GM23338 (cell line): ENCODE results near the gene RABGAP1L. TPM values are rescaled to one million over a fixed set of nuclear protein-coding genes. Genes with fewer than 3 reads are reported as not detected.
"Not testable (repeated sequence)": the region's sequence is repeated elsewhere in the genome, so short reads cannot be mapped to it uniquely, and the experiment has no call there.

Source experiments
- ATAC-seq: fragments of 200-7000 bp; cut with Tn5 transposase; 3 replicates; pipeline ENCODE4 v1.9.1; 2020
- DNase-seq: peaks from one replicate; pipeline ENCODE4 v3.0.0-alpha.2; 2015; ENCODE audit warnings: low spot score
- H2AFZ ChIP-seq: fragments of 200-600 bp; sonication (generic); 2 replicates; pipeline ENCODE4 v1.8.0; 2016; ENCODE audit warnings: antibody characterized with exemption, mild to moderate bottlenecking, moderate library complexity
- H3F3A ChIP-seq: fragments of 200-600 bp; sonication (generic); replicated peaks from 2 replicates; pipeline ENCODE4 v1.8.0; 2017; ENCODE audit warnings: antibody characterized with exemption, mixed run types, low read depth
- H3K27ac ChIP-seq: fragments of 200-600 bp; sonication (generic); 2 replicates; pipeline ENCODE4 v1.6.1; 2016; ENCODE audit warnings: low read depth
- H3K27me3 ChIP-seq: fragments of 200-600 bp; sonication (generic); 2 replicates; pipeline ENCODE4 v1.8.0; 2016; ENCODE audit warnings: mild to moderate bottlenecking, mixed run types, moderate library complexity; ENCODE audit not compliant: insufficient read depth
- H3K36me3 ChIP-seq: fragments of 200-600 bp; sonication (generic); 2 replicates; pipeline ENCODE4 v1.8.0; 2016; ENCODE audit warnings: mild to moderate bottlenecking; ENCODE audit not compliant: insufficient read depth
- H3K4me1 ChIP-seq: fragments of 200-600 bp; sonication (generic); 2 replicates; pipeline ENCODE4 v1.8.0; 2016; ENCODE audit warnings: mild to moderate bottlenecking, moderate library complexity; ENCODE audit not compliant: insufficient read depth
- H3K4me2 ChIP-seq: fragments of 200-600 bp; sonication (generic); 2 replicates; pipeline ENCODE4 v1.7.1; 2017; ENCODE audit warnings: mixed run types
- H3K4me3 ChIP-seq: fragments of 200-600 bp; sonication (generic); 2 replicates; pipeline ENCODE4 v1.6.1; 2016; ENCODE audit warnings: mixed run types
- H3K79me2 ChIP-seq: fragments of 200-600 bp; sonication (generic); replicated peaks from 2 replicates; pipeline ENCODE4 v1.8.0; 2017; ENCODE audit warnings: mild to moderate bottlenecking; ENCODE audit not compliant: insufficient read depth
- H3K9me2 ChIP-seq: fragments of 200-600 bp; sonication (generic); 2 replicates; pipeline ENCODE4 v1.8.0; 2017; ENCODE audit not compliant: insufficient read depth
- H4K20me1 ChIP-seq: fragments of 200-600 bp; sonication (generic); replicated peaks from 2 replicates; pipeline ENCODE4 v1.8.0; 2017; ENCODE audit warnings: mild to moderate bottlenecking; ENCODE audit not compliant: insufficient read depth
- H3K27ac Mint-ChIP-seq: 2 replicates; pipeline ENCODE4 v1.8.0; 2020; ENCODE audit warnings: inconsistent platforms, mild to moderate bottlenecking, moderate library complexity, mixed read lengths
- H3K27me3 Mint-ChIP-seq: 3 replicates; pipeline ENCODE4 v1.8.0; 2022; ENCODE audit warnings: low read depth, mild to moderate bottlenecking, moderate library complexity, mixed read lengths, inconsistent platforms; ENCODE audit not compliant: insufficient read depth, poor library complexity
- H3K36me3 Mint-ChIP-seq: 3 replicates; pipeline ENCODE4 v1.8.0; 2021; ENCODE audit warnings: low read depth, mild to moderate bottlenecking, inconsistent platforms, moderate library complexity, mixed read lengths
- H3K4me1 Mint-ChIP-seq: 3 replicates; pipeline ENCODE4 v1.8.0; 2020; ENCODE audit warnings: mild to moderate bottlenecking, inconsistent platforms, mixed read lengths
- H3K4me3 Mint-ChIP-seq: 3 replicates; pipeline ENCODE4 v1.8.0; 2021; ENCODE audit warnings: moderate library complexity, mild to moderate bottlenecking, inconsistent platforms, mixed read lengths
- H3K9me3 Mint-ChIP-seq: 3 replicates; pipeline ENCODE4 v1.8.0; 2020; ENCODE audit warnings: moderate library complexity, mild to moderate bottlenecking, inconsistent platforms, mixed read lengths
- CREB1 ChIP-seq: fragments of 250-450 bp; sonication (Bioruptor Pico); IDR thresholded peaks from 2 replicates; pipeline ENCODE4 v1.5.0; 2020; ENCODE audit warnings: low read depth, mild to moderate bottlenecking, moderate library complexity
- ETS1 ChIP-seq: IDR thresholded peaks from 2 replicates; pipeline ENCODE4 v1.6.1; 2016; ENCODE audit warnings: antibody characterized with exemption
- JUNB ChIP-seq: IDR thresholded peaks from one replicate; pipeline ENCODE4 v1.6.1; 2016; ENCODE audit warnings: antibody characterized with exemption; ENCODE audit not compliant: unreplicated experiment
- REST ChIP-seq: IDR thresholded peaks from one replicate; pipeline ENCODE4 v1.6.1; 2018; ENCODE audit warnings: antibody characterized with exemption; ENCODE audit not compliant: unreplicated experiment
- STAT1 ChIP-seq: IDR thresholded peaks from one replicate; pipeline ENCODE4 v1.6.1; 2016; ENCODE audit warnings: antibody characterized with exemption; ENCODE audit not compliant: unreplicated experiment
- ZNF114 ChIP-seq: fragments of 250-450 bp; sonication (Bioruptor Pico); IDR thresholded peaks from 2 replicates; pipeline ENCODE4 v1.5.0; 2020; ENCODE audit warnings: mild to moderate bottlenecking, moderate library complexity
- ZNF331 ChIP-seq: fragments of 250-450 bp; sonication (Bioruptor Pico); IDR thresholded peaks from 2 replicates; pipeline ENCODE4 v1.5.0; 2020; ENCODE audit warnings: low read depth, mild to moderate bottlenecking, moderate library complexity
- polyA plus RNA-seq: library from polyadenylated mRNA; unstranded; fragments of >200 nt; fragmentation: Nextera tagmentation; extraction: Ambion mirVana; gene quantifications from 2 replicates; pipeline ENCODE4 v1.2.1, GENCODE V29; 2016
- total RNA-seq: library from RNA; depleted of rRNA; stranded (reverse); fragments of >200 nt; shearing (Covaris generic); gene quantifications from 2 replicates; pipeline ENCODE4 v1.2.3, GENCODE V29; 2014
- TF ChIP-seq, protein P1 (sequence below), 2 experiments: fragments of 200-600 bp in 1 of 2; sonication (generic) in 1 of 2; conservative IDR thresholded peaks; 2 replicates each; pipeline versions ENCODE4 v1.5.1 to v1.6.1; 2016 to 2017; ENCODE audit warnings: antibody characterized with exemption in 2 of 2, low read depth in 2 of 2, mild to moderate bottlenecking in 2 of 2, moderate library complexity in 1 of 2
- TF ChIP-seq, protein P2 (sequence below): fragments of 250-450 bp; sonication (Bioruptor Pico); IDR thresholded peaks from 2 replicates; pipeline ENCODE4 v1.5.0; 2020; ENCODE audit warnings: mild to moderate bottlenecking, moderate library complexity

The RABGAP1L gene
- total and polyA plus RNA-seq, 2 experiments from 2014 or later: 83.2 to 136 TPM

GRCh38 chr1:174584071-174584470 lies 424.8 kb downstream of the RABGAP1L start (continued):
- TF ChIP-seq REST: no peak
- TF ChIP-seq CREB1 (CRISPR knock-in tag): no peak
- no peak for TF ChIP-seq STAT1
- no peak for TF ChIP-seq ZNF331
- no peak for TF ChIP-seq ZNF114 (CRISPR knock-in tag)
- no peak for TF ChIP-seq ETS1
- no peak for TF ChIP-seq JUNB
- TF ChIP-seq, protein P1, sequence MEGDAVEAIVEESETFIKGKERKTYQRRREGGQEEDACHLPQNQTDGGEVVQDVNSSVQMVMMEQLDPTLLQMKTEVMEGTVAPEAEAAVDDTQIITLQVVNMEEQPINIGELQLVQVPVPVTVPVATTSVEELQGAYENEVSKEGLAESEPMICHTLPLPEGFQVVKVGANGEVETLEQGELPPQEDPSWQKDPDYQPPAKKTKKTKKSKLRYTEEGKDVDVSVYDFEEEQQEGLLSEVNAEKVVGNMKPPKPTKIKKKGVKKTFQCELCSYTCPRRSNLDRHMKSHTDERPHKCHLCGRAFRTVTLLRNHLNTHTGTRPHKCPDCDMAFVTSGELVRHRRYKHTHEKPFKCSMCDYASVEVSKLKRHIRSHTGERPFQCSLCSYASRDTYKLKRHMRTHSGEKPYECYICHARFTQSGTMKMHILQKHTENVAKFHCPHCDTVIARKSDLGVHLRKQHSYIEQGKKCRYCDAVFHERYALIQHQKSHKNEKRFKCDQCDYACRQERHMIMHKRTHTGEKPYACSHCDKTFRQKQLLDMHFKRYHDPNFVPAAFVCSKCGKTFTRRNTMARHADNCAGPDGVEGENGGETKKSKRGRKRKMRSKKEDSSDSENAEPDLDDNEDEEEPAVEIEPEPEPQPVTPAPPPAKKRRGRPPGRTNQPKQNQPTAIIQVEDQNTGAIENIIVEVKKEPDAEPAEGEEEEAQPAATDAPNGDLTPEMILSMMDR (conservative IDR thresholded peaks at IDR 0.05; ENCODE audit: low read depth in 2 of 2): no peak

DNA sequence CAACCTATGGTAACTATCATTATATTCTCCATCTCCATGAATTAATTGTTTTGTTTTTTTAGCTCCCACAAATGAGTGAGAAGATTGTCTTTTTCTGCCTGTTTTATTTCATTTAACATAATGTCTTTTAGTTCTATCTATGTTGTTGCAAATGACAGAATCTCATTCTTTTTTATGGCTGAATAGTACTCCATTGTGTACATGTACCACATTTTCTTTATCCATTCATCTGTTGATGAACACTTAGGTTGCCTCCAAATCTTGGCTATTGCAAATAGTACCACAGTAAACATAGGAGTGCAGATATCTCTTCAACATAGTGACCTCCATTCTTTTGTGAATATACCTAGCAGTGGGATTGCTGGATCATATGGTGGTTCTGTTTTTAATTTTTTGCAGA lies 429.3 kb downstream of the RABGAP1L start:
- H3K36me3 ChIP-seq, ATAC-seq, H3K4me2 ChIP-seq, H4K20me1 ChIP-seq, DNase-seq, H3K27ac ChIP-seq, H3K4me3 Mint-ChIP-seq, H3K4me1 ChIP-seq, H3F3A ChIP-seq, H3K27me3 ChIP-seq, H3K4me3 ChIP-seq, H2AFZ ChIP-seq, H3K36me3 Mint-ChIP-seq, H3K27ac Mint-ChIP-seq, H3K9me2 ChIP-seq, H3K27me3 Mint-ChIP-seq, H3K79me2 ChIP-seq, H3K4me1 Mint-ChIP-seq: not testable (repeated sequence)
- peaks cover 15% of the 10 kb centered on the region for H3K9me3 Mint-ChIP-seq

- H3K36me3 Mint-ChIP-seq: peaks cover 5% of the 10 kb centered on the region; the same call in 2 of the 3 replicates
- Histone ChIP-seq H2AFZ (no peak overlapping the region), H3K4me1 (no peaks in the 10 kb centered on the region), H3K9me2 (no peaks in the 10 kb centered on the region), H3K27ac (no peak overlapping the region), H3K4me3 (no peak overlapping the region), H3K27me3 (no peaks in the 10 kb centered on the region), H3K79me2 (no peaks in the 10 kb centered on the region), H4K20me1 (no peaks in the 10 kb centered on the region), H3F3A (no peaks in the 10 kb centered on the region), H3K4me2 (no peak overlapping the region), H3K36me3 (no peaks in the 10 kb centered on the region)
- no peak overlapping the region for H3K4me3 Mint-ChIP-seq
- no peak overlapping the region for H3K27ac Mint-ChIP-seq
- H3K4me1 Mint-ChIP-seq: no peaks in the 10 kb centered on the region
- no peaks in the 10 kb centered on the region for H3K27me3 Mint-ChIP-seq
- H3K9me3 Mint-ChIP-seq: no peaks in the 10 kb centered on the region
- no peak for DNase-seq
- no peak for ATAC-seq
- TF ChIP-seq, protein P2, sequence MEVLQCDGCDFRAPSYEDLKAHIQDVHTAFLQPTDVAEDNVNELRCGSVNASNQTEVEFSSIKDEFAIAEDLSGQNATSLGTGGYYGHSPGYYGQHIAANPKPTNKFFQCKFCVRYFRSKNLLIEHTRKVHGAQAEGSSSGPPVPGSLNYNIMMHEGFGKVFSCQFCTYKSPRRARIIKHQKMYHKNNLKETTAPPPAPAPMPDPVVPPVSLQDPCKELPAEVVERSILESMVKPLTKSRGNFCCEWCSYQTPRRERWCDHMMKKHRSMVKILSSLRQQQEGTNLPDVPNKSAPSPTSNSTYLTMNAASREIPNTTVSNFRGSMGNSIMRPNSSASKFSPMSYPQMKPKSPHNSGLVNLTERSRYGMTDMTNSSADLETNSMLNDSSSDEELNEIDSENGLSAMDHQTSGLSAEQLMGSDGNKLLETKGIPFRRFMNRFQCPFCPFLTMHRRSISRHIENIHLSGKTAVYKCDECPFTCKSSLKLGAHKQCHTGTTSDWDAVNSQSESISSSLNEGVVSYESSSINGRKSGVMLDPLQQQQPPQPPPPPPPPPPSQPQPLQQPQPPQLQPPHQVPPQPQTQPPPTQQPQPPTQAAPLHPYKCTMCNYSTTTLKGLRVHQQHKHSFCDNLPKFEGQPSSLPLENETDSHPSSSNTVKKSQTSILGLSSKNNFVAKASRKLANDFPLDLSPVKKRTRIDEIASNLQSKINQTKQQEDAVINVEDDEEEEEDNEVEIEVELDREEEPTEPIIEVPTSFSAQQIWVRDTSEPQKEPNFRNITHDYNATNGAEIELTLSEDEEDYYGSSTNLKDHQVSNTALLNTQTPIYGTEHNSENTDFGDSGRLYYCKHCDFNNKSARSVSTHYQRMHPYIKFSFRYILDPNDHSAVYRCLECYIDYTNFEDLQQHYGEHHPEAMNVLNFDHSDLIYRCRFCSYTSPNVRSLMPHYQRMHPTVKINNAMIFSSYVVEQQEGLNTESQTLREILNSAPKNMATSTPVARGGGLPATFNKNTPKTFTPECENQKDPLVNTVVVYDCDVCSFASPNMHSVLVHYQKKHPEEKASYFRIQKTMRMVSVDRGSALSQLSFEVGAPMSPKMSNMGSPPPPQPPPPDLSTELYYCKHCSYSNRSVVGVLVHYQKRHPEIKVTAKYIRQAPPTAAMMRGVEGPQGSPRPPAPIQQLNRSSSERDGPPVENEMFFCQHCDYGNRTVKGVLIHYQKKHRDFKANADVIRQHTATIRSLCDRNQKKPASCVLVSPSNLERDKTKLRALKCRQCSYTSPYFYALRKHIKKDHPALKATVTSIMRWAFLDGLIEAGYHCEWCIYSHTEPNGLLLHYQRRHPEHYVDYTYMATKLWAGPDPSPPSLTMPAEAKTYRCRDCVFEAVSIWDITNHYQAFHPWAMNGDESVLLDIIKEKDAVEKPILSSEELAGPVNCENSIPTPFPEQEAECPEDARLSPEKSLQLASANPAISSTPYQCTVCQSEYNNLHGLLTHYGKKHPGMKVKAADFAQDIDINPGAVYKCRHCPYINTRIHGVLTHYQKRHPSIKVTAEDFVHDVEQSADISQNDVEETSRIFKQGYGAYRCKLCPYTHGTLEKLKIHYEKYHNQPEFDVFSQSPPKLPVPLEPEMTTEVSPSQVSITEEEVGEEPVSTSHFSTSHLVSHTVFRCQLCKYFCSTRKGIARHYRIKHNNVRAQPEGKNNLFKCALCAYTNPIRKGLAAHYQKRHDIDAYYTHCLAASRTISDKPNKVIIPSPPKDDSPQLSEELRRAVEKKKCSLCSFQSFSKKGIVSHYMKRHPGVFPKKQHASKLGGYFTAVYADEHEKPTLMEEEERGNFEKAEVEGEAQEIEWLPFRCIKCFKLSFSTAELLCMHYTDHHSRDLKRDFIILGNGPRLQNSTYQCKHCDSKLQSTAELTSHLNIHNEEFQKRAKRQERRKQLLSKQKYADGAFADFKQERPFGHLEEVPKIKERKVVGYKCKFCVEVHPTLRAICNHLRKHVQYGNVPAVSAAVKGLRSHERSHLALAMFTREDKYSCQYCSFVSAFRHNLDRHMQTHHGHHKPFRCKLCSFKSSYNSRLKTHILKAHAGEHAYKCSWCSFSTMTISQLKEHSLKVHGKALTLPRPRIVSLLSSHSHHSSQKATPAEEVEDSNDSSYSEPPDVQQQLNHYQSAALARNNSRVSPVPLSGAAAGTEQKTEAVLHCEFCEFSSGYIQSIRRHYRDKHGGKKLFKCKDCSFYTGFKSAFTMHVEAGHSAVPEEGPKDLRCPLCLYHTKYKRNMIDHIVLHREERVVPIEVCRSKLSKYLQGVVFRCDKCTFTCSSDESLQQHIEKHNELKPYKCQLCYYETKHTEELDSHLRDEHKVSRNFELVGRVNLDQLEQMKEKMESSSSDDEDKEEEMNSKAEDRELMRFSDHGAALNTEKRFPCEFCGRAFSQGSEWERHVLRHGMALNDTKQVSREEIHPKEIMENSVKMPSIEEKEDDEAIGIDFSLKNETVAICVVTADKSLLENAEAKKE: no peak
- TF ChIP-seq JUNB: no peak
Measured at GRCh38 chr1:174605198-174605597, 445.9 kb downstream of the RABGAP1L start.
